Endothelial cell (in vitro differentiated cells): Measurements from ENCODE around the gene SPR. TPM values are rescaled to one million over a fixed set of nuclear protein-coding genes. Genes with fewer than 3 reads are reported as not detected.

Source experiments
- DNase-seq: peaks from one replicate; pipeline ENCODE4 v3.0.0; 2021; ENCODE audit warnings: low spot score
- H3K27ac Mint-ChIP-seq: one replicate; pipeline ENCODE4 v1.8.0; 2021; ENCODE audit warnings: mixed read lengths, inconsistent platforms; ENCODE audit not compliant: unreplicated experiment
- H3K27me3 Mint-ChIP-seq: one replicate; pipeline ENCODE4 v1.8.0; 2021; ENCODE audit warnings: mild to moderate bottlenecking, moderate library complexity, mixed read lengths, inconsistent platforms; ENCODE audit not compliant: unreplicated experiment
- H3K36me3 Mint-ChIP-seq: one replicate; pipeline ENCODE4 v1.8.0; 2021; ENCODE audit warnings: mild to moderate bottlenecking, low read depth, mixed read lengths, inconsistent platforms; ENCODE audit not compliant: unreplicated experiment
- H3K4me1 Mint-ChIP-seq: one replicate; pipeline ENCODE4 v1.8.0; 2021; ENCODE audit warnings: mild to moderate bottlenecking, mixed read lengths, inconsistent platforms; ENCODE audit not compliant: unreplicated experiment
- H3K4me3 Mint-ChIP-seq: one replicate; pipeline ENCODE4 v1.8.0; 2021; ENCODE audit warnings: mild to moderate bottlenecking, mixed read lengths, inconsistent platforms; ENCODE audit not compliant: unreplicated experiment
- H3K9me3 Mint-ChIP-seq: one replicate; pipeline ENCODE4 v1.8.0; 2021; ENCODE audit warnings: mixed read lengths, inconsistent platforms; ENCODE audit not compliant: unreplicated experiment
- CTCF ChIP-seq: fragments of 200-600 bp; sonication (generic); IDR thresholded peaks from one replicate; pipeline ENCODE4 v1.5.0; 2021; ENCODE audit warnings: antibody characterized with exemption; ENCODE audit not compliant: unreplicated experiment
- total RNA-seq: library from RNA; stranded (reverse); fragmentation: NEBNext Ultra II Directional; extraction: Animal tissue kit (Norgen Biotek cat#: 25700); gene quantifications from one replicate; pipeline ENCODE4 v1.2.1, GENCODE V29; 2021; ENCODE audit not compliant: unreplicated experiment

Gene SPR
- total RNA-seq, 1 donor from 2014 or later: 12.2 TPM

GRCh38 chr2:72934683-72935610, 47.7 kb downstream of the SPR start:
- H3K9me3 Mint-ChIP-seq: no peaks in the 10 kb centered on the region
- H3K36me3 Mint-ChIP-seq: peaks cover 8% of the 10 kb centered on the region
- H3K27me3 Mint-ChIP-seq: peaks cover 15% of the 10 kb centered on the region
- no peak for DNase-seq
- peak; percentile 21 for TF ChIP-seq CTCF
- H3K4me3 Mint-ChIP-seq: no peak overlapping the region
- no peak overlapping the region for H3K27ac Mint-ChIP-seq
- H3K4me1 Mint-ChIP-seq: peaks cover 12% of the 10 kb centered on the region

GRCh38 chr2:72935611-72935957, 48.4 kb downstream of the SPR start:
- Mint-ChIP-seq H3K27ac (no peak overlapping the region), H3K9me3 (no peaks in the 10 kb centered on the region), H3K4me1 (peaks cover 17% of the 10 kb centered on the region), H3K4me3 (no peak overlapping the region), H3K27me3 (peaks cover 21% of the 10 kb centered on the region), H3K36me3 (peaks cover 8% of the 10 kb centered on the region)
- no peak for TF ChIP-seq CTCF
- DNase-seq: no peak

- no peaks in the 10 kb centered on the region for H3K9me3 Mint-ChIP-seq
- peaks cover 19% of the 10 kb centered on the region for H3K4me1 Mint-ChIP-seq
- no peak overlapping the region for H3K27ac Mint-ChIP-seq
- TF ChIP-seq CTCF: no peak
- H3K27me3 Mint-ChIP-seq: peaks cover 21% of the 10 kb centered on the region
- no peak overlapping the region for H3K4me3 Mint-ChIP-seq
- DNase-seq: no peak
- peaks cover 8% of the 10 kb centered on the region for H3K36me3 Mint-ChIP-seq
These were observed 49.6 kb downstream of the SPR start for GRCh38 chr2:72936660-72937355.

- DNase-seq: no peak
- H3K36me3 Mint-ChIP-seq: peaks cover 8% of the 10 kb centered on the region
- H3K4me3 Mint-ChIP-seq: no peak overlapping the region
- H3K27me3 Mint-ChIP-seq: peaks cover 21% of the 10 kb centered on the region
- H3K9me3 Mint-ChIP-seq: no peaks in the 10 kb centered on the region
- no peak for TF ChIP-seq CTCF
- no peak overlapping the region for H3K27ac Mint-ChIP-seq
- peaks cover 19% of the 10 kb centered on the region for H3K4me1 Mint-ChIP-seq
These were observed 50.1 kb downstream of the SPR start for GRCh38 chr2:72937356-72937669.

- Mint-ChIP-seq H3K27me3 (peaks cover 23% of the 10 kb centered on the region), H3K9me3 (no peaks in the 10 kb centered on the region), H3K4me3 (no peak overlapping the region), H3K27ac (no peak overlapping the region), H3K4me1 (peaks cover 16% of the 10 kb centered on the region), H3K36me3 (peaks cover 8% of the 10 kb centered on the region)
- TF ChIP-seq CTCF: no peak
- no peak for DNase-seq
These were observed 51.2 kb downstream of the SPR start for GRCh38 chr2:72938455-72938854.
